22Rv1 (cell line): Measurements from ENCODE around the gene SMPDL3A.

Source experiments
- CTCF ChIP-seq: fragments of 450-650 bp; IDR thresholded peaks from 2 replicates; pipeline ENCODE4 v1.5.1; 2017; ENCODE audit warnings: mild to moderate bottlenecking
- ZFX ChIP-seq: fragments of 450-650 bp; IDR thresholded peaks from 2 replicates; pipeline ENCODE4 v1.6.1; 2017; ENCODE audit warnings: antibody characterized with exemption, borderline replicate concordance

GRCh38 chr6:122845464-122845863 lies 56.4 kb downstream of the SMPDL3A start:
- TF ChIP-seq CTCF, result no peak
- no peak for TF ChIP-seq ZFX
